Fibroblast of skin of right biceps (primary cell): ENCODE data around the gene CFD.
"Not testable (repeated sequence)": the region's sequence is repeated elsewhere in the genome, so short reads cannot be mapped to it uniquely, and the experiment has no call there.

Experiments
- DNase-seq: peaks from one replicate; pipeline ENCODE4 v3.0.0-alpha.2; 2013

The CFD gene

DNA sequence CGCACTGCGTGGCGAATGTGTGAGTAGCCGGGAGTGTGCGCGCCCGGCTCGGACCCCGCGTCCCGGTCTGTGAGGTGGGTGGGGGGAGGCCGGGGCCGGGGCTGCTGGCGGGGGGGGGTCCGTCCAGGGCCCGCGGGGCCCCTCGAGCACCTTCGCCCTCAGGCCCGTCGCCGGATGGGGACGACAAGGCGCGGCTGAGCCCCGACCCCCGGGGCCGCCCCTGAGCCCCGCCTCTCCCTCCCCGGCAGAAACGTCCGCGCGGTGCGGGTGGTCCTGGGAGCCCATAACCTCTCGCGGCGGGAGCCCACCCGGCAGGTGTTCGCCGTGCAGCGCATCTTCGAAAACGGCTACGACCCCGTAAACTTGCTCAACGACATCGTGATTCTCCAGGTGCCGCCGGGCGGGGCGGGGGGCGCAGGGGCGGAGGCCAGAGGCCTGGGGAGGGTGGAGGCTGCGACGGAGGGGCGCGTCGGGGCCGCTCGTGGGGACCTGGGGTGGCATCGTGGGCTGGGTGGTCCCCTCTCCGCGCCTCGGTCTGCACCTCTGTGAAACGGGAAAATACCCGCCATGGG, 6.4 kb upstream of the CFD start:
- DNase-seq, result no peak

DNA sequence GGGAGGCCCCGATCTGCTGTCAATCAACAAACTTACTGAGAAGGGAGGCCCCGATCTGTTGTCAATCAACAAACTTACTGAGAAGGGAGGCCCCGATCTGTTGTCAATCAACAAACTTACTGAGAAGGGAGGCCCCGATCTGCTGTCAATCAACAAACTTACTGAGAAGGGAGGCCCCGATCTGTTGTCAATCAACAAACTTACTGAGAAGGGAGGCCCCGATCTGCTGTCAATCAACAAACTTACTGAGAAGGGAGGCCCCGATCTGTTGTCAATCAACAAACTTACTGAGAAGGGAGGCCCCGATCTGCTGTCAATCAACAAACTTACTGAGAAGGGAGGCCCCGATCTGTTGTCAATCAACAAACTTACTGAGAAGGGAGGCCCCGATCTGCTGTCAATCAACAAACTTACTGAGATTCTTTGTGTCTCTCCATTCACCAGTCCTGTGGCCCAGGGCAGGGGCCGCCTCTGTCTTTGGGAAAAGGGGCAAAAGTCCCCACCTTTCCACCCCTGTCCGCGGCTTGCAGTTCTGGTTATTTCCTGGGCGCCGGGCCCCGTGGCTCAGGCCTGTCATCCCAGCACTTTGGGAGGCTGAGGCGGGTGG, 5.7 kb upstream of the CFD start:
- not testable (repeated sequence) for DNase-seq

DNA sequence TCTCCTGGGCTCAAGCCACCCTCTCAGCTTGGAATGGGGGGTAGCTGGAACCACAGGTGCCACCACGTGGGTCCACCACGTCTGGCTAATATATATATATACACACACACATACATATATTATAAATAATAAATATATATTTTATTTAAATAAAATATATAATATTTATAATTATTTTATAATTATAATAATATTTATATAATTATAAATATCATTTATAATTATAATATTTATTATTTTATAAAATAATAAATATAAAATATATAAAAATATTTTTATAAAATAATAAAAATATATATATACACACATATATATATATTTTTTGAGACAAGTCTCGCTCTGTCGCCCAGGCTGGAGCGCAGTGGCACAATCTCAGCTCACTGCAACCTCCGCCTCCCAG, 4.9 kb upstream of the CFD start:
- DNase-seq, result no peak

DNA sequence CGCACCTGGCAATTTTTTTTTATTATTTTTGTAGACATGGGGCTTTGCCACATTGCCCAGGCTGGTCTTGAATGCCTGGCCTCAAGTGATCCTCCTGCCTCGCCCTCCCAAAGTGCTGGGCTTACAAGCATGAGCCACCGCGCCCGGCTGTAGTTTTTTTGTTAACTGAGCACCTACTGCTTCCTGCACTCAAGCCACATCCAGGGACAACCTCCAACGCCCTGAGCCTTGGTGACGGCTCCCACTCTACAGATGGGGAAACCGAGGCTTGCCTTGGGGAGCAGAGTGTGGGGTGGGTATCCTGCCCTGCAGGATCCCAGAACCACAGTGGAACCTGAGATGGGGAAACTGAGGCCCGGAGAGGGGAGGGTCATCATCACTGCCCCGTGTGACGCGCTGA, 4.3 kb upstream of the CFD start:
- DNase-seq, result no peak

DNA sequence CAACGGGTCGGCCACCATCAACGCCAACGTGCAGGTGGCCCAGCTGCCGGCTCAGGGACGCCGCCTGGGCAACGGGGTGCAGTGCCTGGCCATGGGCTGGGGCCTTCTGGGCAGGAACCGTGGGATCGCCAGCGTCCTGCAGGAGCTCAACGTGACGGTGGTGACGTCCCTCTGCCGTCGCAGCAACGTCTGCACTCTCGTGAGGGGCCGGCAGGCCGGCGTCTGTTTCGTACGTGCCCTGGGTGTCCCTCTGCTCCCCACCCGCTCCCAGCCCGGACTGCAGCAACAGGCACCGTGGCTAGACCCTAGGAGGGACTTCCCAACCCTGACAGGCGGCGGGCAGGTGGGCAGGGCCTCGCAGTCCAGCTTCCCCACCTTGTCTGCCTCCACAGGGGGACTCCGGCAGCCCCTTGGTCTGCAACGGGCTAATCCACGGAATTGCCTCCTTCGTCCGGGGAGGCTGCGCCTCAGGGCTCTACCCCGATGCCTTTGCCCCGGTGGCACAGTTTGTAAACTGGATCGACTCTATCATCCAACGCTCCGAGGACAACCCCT, 3.8 kb upstream of the CFD start:
- no peak for DNase-seq

DNA sequence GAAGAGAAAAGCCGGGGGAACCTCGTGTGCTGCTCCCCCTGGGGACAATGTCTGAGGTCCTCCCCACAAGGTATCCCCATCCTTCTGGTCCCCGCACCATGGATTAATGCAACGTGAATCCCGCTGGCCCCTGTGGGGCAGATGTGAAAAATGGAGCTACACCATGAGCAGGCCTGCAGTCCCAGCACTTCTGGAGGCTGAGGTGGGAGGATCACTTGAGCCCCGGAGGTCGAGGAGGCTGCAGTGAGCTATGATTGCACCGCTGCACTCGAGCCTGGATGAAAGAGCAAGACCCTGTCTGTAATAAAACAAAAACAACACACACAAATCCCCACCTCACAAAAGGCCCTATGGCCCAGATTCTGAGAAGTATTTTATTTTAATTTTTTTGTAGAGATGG, 1.2 kb upstream of the CFD start:
- DNase-seq, result no peak

DNA sequence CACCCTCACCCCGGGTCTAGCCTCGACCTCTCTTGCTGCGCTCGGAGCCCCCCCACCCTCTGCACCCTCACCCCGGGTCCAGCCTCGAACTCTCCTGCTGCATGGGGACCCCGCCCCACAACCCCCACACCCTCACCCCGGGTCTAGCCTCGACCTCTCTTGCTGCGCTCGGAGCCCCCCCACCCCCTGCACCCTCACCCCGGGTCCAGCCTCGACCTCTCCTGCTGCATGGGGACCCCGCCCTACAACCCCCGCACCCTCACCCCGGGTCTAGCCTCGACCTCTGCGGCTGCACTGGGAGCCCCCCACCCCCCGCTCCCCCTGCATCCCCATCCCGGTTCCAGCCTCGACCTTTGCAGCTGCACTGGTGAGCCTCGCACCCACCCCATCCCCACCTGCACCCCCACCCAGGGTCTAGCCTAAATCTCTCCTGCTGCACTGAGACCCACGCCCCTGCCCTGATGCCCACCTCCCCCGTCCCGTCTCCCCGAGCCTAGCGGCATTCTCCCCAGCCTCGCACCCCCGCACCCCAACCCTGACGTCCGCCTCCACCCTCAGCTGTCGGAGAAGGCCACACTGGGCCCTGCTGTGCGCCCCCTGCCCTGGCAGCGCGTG, 1.8 kb downstream of the CFD start:
- no peak for DNase-seq

DNA sequence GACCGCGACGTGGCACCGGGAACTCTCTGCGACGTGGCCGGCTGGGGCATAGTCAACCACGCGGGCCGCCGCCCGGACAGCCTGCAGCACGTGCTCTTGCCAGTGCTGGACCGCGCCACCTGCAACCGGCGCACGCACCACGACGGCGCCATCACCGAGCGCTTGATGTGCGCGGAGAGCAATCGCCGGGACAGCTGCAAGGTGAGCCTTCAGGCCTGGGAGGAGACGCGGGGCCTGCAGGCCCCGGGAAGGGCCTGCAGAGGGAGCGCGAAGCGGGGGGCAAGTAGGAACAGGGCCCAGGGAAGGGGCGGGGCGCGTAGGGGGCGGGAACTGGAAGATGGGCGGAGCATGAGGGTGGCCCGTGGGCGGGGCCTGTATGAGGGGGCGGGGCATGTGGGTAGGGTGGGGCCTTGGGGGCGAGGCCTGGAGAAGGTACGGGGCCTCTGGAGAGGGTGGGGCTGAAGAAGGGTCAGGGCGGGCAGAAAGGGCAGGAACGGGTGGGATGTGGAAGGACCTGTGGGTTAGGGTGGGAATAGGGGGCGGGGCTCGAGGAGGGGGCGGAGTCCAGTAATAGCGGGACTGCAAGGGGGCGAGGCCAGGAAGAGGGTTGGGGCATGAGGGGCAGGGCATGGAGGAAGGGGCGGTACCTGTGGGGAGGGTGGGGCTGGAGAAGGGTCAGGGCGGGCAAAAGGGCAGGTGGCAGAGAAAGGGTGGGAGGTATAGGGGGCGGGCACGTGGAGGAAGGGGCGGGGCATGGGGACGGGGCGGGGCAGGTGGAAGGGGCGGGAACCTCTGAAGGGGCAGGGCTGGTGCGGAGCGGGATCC, 2.5 kb downstream of the CFD start:
- DNase-seq, result peak; percentile 29

DNA sequence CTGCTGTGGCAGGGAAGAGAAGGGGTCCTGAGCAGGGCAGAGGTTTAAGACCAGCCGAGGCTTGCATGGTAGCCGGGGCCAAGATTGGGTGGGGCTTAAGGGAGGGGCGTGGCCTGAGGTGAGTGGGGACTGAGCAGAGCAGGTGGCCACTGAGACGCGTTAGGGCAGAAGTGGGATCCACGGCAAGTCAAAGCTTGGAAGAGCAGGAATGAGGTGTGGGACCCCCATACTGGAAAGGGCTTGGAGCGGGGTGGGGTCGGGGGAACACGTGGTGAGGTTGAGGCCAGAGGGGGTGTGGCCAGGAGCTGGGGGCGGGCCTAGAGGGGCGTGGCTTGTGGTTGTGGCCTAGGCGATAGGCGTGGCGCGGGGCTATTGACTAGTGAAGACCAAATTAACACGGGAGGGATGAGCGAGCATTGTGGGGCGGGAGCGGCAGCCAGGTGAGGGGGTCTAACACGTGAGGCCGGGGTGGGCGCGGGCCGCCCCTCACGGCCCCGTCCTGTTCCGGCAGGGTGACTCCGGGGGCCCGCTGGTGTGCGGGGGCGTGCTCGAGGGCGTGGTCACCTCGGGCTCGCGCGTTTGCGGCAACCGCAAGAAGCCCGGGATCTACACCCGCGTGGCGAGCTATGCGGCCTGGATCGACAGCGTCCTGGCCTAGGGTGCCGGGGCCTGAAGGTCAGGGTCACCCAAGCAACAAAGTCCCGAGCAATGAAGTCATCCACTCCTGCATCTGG, 3.3 kb downstream of the CFD start:
- peak; percentile 51 for DNase-seq

DNA sequence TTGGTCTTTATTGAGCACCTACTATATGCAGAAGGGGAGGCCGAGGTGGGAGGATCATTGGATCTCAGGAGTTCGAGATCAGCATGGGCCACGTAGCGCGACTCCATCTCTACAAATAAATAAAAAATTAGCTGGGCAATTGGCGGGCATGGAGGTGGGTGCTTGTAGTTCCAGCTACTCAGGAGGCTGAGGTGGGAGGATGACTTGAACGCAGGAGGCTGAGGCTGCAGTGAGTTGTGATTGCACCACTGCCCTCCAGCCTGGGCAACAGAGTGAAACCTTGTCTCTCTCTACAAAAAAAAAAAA, 3.8 kb downstream of the CFD start:
- no peak for DNase-seq

DNA sequence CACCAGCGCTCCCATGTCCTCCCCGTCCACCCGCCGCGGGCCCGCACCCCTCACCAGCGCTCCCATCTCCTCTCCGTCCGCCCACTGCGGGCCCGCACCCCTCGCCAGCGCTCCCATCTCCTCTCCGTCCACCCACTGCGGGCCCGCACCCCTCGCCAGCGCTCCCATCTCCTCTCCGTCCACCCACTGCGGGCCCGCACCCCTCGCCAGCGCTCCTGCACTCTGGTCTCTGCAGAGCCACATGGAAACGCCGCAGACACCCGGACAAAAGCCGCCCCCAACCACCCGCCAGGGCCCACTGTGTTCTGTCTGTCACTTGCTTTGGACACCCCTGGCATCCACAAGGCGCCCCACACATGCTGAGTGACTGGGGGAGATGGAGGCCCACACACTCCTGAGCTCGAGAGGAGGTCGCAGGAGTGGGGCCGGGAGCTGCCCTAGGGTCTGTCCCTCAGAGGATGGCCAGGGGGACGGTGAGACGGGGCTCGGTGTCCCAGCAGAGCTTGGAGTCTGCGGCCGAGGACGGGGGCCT, 7.4 kb downstream of the CFD start:
- no peak for DNase-seq

DNA sequence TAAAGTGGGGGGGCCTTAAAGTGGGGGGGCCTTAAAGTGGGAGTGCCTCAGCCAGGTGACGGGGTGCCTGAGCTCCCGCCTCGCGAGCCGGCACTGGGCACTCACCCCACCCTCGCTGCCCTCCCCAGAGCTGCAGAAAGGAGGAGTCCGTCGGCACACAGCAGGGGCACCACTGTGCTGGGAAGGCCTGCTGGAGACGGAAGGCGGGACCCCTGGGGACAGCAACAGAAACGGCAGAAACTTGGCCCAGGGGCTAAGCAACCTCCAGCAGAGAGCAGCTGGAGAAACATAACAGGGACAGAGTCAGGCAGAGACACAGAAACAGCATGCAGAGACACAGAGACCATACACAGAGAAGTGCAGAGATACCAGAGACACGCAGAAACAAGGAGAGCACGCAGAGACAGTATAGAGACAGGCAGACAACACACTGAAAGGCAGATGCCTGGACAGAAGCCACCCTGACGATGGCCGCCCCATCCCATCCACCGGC, 7.9 kb downstream of the CFD start:
- no peak for DNase-seq

DNA sequence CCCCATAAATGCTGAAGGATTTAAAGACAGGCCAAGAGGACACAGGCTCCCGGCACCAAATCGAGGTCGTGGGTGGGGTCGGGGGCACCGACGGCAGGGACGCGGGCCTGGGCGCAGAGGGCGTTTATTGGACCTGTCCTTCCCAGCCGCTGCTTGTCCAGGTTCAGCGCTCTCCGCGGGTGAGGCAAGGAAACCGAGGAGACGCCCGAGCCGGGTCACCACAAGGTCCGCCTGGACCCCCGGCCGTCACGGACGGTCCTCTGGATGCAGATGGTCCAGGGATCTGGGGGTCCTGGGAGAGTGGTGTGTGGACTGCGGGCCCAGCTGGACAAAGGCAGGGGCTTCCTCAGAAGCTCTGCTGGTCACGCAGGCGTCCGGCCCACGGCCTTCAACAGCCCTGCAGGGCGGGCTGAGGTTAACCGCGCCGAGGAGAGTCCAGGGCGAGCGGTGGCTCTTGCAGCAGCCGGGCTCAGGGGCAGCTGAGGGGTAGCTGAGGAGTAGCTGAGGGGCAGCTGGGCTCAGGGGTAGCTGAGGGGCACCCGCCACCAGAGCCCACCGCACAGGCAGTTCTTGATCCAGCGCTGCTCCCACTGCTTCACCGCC, 8.5 kb downstream of the CFD start:
- DNase-seq, result no peak

DNA sequence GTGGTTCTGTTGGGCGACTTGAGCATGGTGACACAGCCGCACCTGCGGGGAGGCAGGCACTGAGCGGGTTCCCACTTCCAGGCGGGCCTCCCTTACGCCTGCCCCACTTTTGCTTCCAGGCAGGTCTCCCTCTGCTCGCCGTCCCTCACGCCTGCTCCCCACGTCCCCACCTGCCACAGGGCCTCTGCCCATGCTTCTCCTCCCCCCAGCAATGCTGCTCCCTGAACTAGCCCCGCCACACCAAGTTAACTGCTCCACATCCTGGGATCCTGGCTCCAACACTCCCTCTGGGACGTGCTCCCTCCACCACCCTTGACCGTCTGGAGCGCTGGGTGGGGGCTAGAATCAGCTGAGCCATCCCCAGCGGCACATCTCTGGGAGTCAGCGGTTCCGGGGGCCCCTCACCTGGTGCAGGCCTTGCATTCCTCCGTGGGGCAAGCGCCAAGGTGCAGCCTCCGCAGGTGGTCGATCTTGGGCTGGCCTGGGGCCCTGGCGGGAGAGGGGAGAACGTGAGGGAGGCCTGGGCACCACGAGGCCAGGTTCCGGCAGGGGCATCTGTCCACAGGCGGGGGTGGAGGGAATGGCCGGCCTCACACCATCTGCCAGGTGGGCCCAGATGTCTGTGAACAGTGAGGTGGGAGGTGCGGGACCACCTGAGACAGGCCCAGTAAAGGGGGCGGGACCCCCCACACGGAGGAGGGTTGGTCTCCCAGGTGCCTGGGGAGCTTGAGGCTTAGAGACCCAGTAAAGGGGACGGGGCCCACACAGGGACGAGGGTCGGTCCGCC, 9.2 kb downstream of the CFD start:
- no peak for DNase-seq

DNA sequence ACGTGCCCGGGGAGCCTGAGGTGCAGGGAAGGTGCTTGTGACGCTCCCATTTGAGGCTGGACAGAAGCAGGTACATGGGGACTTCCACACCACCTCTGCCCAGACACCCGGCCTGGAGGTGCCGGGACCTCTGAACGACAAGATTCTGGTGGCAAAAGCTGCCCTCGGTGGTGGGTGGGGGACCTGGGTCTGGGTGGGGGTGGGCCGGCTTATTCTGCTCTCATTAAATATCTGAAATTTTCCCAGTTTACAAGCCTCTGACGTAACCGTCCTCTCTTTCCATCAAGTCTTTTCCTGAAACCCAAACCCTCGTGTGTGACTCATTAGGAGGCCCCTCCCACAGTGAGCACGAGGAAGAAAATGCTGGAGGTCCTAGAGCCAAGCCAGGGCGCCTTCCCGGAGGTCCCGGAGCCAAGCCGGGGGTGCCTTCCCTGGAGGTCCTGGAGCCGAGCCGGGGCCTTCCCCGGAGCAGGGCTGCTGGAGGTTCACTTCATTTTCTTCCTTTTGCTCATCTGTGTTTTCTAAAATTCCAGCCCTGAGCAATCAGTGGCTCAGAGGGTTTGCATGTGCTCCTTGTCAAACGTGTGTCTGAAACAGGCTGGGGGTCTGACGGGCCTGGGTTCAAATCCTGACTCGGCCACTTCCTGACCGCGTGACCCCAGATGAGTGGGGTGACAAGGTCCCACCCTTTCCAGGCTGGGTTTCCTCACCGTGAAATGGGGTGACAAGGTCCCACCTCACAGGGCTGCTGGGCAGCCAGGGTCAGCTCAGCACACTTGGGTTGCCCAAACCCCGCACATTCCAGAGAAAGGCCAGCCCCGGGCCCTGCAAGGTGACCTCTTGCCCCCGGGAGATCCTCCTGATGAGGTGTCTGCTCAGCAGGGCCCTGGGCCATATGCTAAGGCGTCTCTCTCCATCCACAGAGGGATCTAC, 10.0 kb downstream of the CFD start:
- peak; percentile 97 for DNase-seq

DNA sequence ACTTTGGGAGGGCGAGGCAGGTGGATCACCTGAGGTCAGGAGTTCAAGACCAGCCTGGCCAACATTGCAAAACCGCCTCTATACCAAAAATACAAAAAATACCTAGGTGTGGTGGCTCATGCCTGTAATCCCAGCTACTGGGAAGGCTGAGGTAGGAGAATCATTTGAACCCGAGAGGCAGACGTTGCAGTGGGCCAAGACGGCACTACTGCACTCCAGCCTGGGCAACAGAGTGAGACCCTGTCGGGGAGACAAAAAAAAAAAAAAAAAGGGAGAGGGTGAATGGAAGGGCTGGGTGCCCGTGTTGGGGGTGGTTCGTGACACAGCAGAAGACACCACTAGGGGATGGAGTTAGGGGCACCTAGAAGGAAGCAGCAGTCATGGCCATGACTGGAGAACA, 10.8 kb downstream of the CFD start:
- DNase-seq, result no peak

DNA sequence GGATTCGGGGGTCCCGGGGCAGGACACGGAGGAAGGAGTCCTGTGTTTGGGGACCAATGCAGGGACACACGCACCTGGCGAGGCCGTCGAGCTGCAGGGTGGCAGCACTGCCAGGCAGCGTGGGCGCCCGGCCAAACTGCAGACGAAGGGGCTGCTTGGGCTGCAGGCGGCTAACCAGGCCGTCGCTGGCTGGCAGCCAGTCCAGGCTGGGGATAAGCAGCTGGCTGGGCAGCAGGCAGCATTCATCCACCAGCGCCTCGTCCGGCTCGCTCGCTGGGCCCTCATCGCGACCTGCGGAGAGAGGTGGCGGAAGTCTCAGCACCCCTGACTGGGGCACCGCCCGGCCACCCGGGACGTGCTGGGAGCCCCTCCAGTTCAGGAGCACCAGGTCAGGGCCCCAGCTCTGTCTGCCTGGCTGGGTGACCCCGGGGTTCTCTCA, 11.5 kb downstream of the CFD start:
- DNase-seq, result no peak

DNA sequence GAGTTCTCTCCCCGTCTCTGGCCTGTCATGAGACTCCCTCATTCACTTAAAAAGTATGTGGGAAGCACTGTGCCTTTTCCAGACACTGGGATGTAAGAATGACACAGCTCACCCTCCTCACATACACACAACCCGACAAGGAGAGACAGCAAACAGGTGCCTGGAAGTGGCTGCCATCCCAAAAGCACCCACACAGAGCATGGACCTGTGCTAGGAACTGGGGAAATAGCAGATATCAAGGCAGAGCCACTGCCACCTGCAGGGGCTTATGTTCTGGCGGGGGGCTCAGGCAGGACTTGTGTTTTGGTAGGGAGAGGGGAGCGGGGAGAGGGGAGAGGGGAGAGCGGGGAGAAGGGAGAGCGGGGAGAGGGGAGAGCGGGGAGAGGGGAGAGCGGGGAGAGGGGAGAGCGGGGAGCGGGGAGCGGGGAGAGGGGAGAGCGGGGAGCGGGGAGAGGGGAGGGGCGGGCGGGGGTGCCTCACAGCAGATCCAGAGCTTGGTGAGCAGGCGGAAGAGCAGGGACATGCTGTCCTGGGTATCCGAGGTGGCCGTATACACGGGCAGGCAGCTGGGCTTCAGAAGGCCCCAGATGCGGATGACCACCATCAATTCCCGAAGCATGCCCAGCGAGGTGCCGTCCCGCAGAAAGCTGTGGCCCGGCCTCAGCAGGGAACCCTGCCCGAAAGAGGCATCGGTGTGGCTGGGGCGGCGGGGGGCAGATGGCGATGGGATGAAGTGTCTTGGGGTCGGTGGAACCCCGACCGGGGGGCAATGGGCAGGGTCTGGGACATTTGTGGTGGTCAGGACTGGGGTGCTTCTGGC, 12.2 kb downstream of the CFD start:
- no peak for DNase-seq

DNA sequence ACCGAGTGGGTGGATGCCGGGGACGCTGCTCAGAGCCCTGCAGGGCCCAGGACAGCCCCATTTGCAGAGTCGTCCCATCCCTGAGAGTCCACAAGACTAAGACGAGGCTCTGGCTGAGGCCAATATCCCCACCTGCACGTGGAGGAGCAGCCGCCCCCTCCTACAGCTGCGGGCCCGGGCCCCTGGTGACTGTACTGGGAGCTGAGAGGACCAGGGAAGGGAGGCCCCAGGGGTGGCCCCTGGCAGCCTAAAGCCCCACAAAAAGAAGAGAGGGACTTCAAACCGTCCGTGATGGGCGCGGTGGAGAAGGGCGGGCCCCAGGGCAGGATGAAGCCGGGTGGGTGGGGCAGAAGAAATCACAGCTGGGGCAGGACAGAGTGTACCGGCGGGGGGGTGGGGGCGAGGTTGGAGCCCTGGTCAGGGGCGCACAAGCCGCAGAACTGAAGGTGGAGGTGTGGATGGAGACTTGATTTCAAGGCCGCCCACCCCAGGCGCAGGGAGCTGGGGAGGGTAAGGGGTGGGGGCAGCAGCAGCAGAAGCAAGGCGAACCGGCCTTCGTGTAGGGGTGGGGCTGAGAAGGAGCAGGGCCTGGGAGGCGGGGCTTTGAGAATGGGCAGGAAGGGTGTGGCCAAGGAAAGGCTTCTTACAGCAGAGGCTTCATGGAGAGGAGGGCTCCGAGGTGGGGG, 12.9 kb downstream of the CFD start:
- peak; percentile 79 for DNase-seq
